Ovary (tissue), 3 donors: ENCODE measurements around the gene HOXA1.

ENCODE experiments used
- POLR2A ChIP-seq: fragments of 450-650 bp; IDR thresholded peaks from one replicate; pipeline ENCODE4 v1.6.1; 2017; ENCODE audit warnings: antibody characterized with exemption, mild to moderate bottlenecking, moderate library complexity
- TF ChIP-seq, protein P1 (sequence below), 3 donors: fragments of 450-650 bp in 2 of 3; fragments of 200-600 bp in 1 of 3; IDR thresholded peaks; one replicate each; pipeline versions ENCODE4 v1.5.1 to v1.8.0; 2016 to 2022; ENCODE audit warnings: antibody characterized with exemption in 3 of 3, mild to moderate bottlenecking in 1 of 3
- donor health status: DM: no; HTN: no; CAD: no.

DNA sequence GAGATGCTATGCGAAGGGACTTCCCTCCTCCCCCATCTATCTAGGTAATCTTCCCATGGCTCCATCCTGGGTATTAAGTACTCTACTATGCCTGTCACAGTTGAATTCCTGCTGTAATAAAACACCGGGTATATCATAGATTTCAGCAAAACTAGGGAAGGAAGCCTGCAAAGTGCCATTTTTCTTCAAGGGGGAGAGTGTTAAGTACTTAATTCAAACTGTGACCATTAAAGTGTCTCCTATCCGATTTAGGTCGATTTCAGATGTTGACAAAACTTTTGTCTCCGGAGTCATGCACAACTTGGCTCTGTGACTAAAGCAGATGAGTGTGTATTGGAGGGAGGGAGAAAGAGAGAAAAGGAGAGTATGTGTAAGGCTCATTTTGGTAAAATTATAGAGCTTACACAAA, 30.2 kb upstream of the HOXA1 start:
- TF ChIP-seq, protein P1, sequence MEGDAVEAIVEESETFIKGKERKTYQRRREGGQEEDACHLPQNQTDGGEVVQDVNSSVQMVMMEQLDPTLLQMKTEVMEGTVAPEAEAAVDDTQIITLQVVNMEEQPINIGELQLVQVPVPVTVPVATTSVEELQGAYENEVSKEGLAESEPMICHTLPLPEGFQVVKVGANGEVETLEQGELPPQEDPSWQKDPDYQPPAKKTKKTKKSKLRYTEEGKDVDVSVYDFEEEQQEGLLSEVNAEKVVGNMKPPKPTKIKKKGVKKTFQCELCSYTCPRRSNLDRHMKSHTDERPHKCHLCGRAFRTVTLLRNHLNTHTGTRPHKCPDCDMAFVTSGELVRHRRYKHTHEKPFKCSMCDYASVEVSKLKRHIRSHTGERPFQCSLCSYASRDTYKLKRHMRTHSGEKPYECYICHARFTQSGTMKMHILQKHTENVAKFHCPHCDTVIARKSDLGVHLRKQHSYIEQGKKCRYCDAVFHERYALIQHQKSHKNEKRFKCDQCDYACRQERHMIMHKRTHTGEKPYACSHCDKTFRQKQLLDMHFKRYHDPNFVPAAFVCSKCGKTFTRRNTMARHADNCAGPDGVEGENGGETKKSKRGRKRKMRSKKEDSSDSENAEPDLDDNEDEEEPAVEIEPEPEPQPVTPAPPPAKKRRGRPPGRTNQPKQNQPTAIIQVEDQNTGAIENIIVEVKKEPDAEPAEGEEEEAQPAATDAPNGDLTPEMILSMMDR (IDR thresholded peaks at IDR 0.05) = no peak
- TF ChIP-seq POLR2A = no peak
